ENCODE data around the gene GLT8D1. TPM values are rescaled to one million over a fixed set of nuclear protein-coding genes. Genes with fewer than 3 reads are reported as not detected.

Gene GLT8D1
- total RNA-seq, 1 donor from 2014 or later = 46.4 TPM

DNA sequence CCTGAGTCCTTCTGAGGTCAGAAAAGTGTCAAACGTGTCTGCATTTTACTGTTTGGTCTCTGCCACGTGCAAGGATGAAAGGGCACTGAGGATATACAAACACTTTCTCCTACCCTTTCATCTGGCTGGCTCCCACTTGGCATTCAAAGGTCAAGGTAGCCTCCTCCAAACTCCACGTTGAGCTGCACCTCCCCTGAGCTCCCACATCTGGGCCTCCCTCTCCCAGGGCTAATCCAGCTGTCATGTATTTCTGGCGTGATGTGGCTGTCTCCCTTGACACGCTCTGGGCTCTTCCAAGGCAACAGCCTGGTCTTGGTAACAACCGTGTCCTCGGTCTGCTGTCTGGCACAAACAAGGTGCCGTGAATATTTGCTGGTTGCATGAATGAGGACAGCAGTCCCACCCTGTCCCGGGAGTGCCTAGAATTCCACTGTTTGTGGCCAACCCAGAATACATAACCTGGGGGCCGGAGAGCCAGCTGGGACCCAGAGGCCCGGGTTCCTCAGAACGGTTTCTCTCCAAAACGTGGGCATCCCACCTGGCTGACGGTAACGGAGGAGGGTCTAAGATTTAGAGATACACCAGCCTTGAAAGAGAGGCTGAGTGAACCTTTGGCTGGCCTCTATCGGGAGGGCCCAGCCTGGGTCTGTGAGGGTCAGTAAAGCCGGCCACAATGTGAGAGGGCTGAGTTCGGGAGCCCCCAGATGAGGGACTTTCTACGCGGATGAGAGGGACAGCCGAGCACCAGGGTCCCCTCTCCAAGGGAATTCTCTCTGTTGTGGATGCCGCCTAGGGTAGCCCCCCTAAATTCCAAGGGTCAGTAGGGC lies 767 bp downstream of the GLT8D1 start:
- peaks cover 5% of the 10 kb centered on the region for H3K27me3 Mint-ChIP-seq (ENCODE audit: unreplicated experiment)
- peak overlapping the region; percentile 97 for H3K4me3 Mint-ChIP-seq (ENCODE audit: unreplicated experiment)
- peaks cover 12% of the 10 kb centered on the region for H3K4me1 Mint-ChIP-seq (ENCODE audit: low read depth, unreplicated experiment)
- H3K27ac Mint-ChIP-seq (ENCODE audit: unreplicated experiment) = peak overlapping the region; percentile 87
- DNase-seq = no peak
- TF ChIP-seq, protein P1, sequence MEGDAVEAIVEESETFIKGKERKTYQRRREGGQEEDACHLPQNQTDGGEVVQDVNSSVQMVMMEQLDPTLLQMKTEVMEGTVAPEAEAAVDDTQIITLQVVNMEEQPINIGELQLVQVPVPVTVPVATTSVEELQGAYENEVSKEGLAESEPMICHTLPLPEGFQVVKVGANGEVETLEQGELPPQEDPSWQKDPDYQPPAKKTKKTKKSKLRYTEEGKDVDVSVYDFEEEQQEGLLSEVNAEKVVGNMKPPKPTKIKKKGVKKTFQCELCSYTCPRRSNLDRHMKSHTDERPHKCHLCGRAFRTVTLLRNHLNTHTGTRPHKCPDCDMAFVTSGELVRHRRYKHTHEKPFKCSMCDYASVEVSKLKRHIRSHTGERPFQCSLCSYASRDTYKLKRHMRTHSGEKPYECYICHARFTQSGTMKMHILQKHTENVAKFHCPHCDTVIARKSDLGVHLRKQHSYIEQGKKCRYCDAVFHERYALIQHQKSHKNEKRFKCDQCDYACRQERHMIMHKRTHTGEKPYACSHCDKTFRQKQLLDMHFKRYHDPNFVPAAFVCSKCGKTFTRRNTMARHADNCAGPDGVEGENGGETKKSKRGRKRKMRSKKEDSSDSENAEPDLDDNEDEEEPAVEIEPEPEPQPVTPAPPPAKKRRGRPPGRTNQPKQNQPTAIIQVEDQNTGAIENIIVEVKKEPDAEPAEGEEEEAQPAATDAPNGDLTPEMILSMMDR (IDR thresholded peaks at IDR 0.05; ENCODE audit: partially characterized antibody, unreplicated experiment) = no peak
- peaks cover 7% of the 10 kb centered on the region for H3K9me3 Mint-ChIP-seq (ENCODE audit: unreplicated experiment)
- no peaks in the 10 kb centered on the region for H3K36me3 Mint-ChIP-seq (ENCODE audit: unreplicated experiment)

DNA sequence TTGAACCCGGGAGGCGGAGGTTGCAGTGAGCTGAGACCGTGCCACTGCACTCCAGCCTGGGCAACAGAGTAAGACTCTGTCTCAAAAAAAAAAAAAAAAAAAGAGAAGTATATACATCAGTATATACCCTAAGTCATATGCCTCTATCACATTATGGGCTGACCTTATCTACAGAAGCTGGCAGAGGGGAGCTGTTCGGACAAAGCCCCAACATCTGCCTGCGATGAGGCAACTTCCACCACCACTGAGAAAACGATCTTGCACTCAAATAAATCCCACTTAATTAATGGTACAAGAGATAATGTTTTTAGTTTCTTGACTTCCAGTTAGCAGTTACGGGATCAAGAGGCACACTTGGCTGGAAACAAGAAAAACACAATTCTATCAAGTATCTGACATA lies 2.2 kb downstream of the GLT8D1 start:
- H3K4me1 Mint-ChIP-seq (ENCODE audit: low read depth, unreplicated experiment) = peaks cover 16% of the 10 kb centered on the region
- TF ChIP-seq, protein P1 (IDR thresholded peaks at IDR 0.05; ENCODE audit: partially characterized antibody, unreplicated experiment) = no peak
- H3K27me3 Mint-ChIP-seq (ENCODE audit: unreplicated experiment) = peaks cover 5% of the 10 kb centered on the region
- H3K27ac Mint-ChIP-seq (ENCODE audit: unreplicated experiment) = no peak overlapping the region
- no peak for DNase-seq
- H3K36me3 Mint-ChIP-seq (ENCODE audit: unreplicated experiment) = no peaks in the 10 kb centered on the region
- no peak overlapping the region for H3K4me3 Mint-ChIP-seq (ENCODE audit: unreplicated experiment)
- peaks cover 7% of the 10 kb centered on the region for H3K9me3 Mint-ChIP-seq (ENCODE audit: unreplicated experiment)

DNA sequence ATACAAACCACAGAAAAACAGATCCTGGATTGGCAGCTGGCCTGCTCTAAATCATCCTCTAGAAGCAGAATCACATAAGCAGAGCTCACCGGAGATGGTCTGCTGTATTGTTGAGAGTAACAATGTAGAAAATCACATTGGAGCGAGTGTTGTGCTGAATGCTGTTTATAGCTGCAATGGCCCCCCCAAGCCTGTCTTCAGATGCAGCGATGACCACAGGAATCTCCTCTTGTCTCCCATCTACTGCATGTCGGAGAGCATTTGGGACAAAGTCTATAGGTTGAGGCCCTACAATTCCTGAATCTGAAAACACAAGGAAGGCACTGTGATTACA lies 8.0 kb downstream of the GLT8D1 start:
- TF ChIP-seq, protein P1 (IDR thresholded peaks at IDR 0.05; ENCODE audit: partially characterized antibody, unreplicated experiment) = no peak
- no peak for DNase-seq
- H3K4me3 Mint-ChIP-seq (ENCODE audit: unreplicated experiment) = no peak overlapping the region
- H3K36me3 Mint-ChIP-seq (ENCODE audit: unreplicated experiment) = no peaks in the 10 kb centered on the region
- peaks cover 11% of the 10 kb centered on the region for H3K4me1 Mint-ChIP-seq (ENCODE audit: low read depth, unreplicated experiment)
- H3K9me3 Mint-ChIP-seq (ENCODE audit: unreplicated experiment) = no peaks in the 10 kb centered on the region
- H3K27me3 Mint-ChIP-seq (ENCODE audit: unreplicated experiment) = no peaks in the 10 kb centered on the region
- H3K27ac Mint-ChIP-seq (ENCODE audit: unreplicated experiment) = peak overlapping the region; percentile 34

DNA sequence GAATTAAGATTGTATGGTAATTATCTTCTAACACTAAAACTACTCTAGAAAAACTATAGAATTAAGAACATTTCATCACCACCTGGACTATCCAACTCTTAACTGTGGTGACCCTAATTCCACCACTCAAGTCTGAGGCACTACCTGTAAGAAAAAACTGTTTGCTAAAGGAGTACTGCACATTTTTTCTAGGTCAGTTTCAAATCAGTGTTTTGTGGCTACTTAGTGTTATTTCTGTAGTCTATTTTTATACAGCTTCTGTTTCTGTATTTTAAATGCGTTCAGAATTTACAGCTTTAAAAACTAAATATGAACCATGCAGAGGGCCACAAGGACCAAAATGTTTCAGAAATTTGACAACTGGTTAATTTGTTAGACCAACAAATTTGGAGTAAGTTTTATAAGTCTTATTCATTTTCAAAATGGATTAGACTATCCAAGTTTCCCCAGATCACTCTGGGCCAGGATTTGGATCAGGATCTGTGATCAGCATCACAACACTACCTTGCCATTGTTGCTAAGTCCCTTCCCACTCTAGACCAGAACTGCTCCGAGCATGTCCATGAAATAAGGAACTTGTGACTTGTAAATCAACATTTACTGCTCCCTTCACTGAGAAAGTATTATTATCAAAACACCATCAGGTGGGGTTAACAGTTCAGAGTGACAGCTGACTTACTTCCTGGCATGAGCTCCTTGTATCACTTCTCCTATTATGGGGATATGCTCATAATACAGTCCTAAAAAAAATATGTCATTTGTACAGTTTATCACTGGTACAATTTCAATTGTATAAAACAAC lies 8.6 kb downstream of the GLT8D1 start:
- TF ChIP-seq, protein P1 (IDR thresholded peaks at IDR 0.05; ENCODE audit: partially characterized antibody, unreplicated experiment) = no peak
- H3K36me3 Mint-ChIP-seq (ENCODE audit: unreplicated experiment) = no peaks in the 10 kb centered on the region
- peak overlapping the region; percentile 34 for H3K27ac Mint-ChIP-seq (ENCODE audit: unreplicated experiment)
- peaks cover 11% of the 10 kb centered on the region for H3K4me1 Mint-ChIP-seq (ENCODE audit: low read depth, unreplicated experiment)
- no peak for DNase-seq
- H3K9me3 Mint-ChIP-seq (ENCODE audit: unreplicated experiment) = no peaks in the 10 kb centered on the region
- no peaks in the 10 kb centered on the region for H3K27me3 Mint-ChIP-seq (ENCODE audit: unreplicated experiment)
- no peak overlapping the region for H3K4me3 Mint-ChIP-seq (ENCODE audit: unreplicated experiment)
